ENCODE measurements around the gene CERS5.

CERS5 gene

GRCh38 chr12:50087995-50088394, 79.2 kb downstream of the CERS5 start:
- TF ChIP-seq CTCF (IDR thresholded peaks at IDR 0.05; ENCODE audit: insufficient read depth, low read length, poor library complexity, severe bottlenecking) (no peak), EZH2phosphoT487 (conservative IDR thresholded peaks at IDR 0.05; ENCODE audit: low read length) (no peak)

GRCh38 chr12:50087151-50087550, 80.0 kb downstream of the CERS5 start:
- TF ChIP-seq CTCF (IDR thresholded peaks at IDR 0.05; ENCODE audit: insufficient read depth, low read length, poor library complexity, severe bottlenecking), result no peak
- TF ChIP-seq EZH2phosphoT487 (conservative IDR thresholded peaks at IDR 0.05; ENCODE audit: low read length), result no peak
- H4K20me1 ChIP-seq (ENCODE audit: low read depth, low read length), result no peaks in the 10 kb centered on the region
- no peak overlapping the region for H3K27ac ChIP-seq (ENCODE audit: low read depth, low read length)
- H3K36me3 ChIP-seq (ENCODE audit: low read length), result peaks cover 17% of the 10 kb centered on the region
- no peaks in the 10 kb centered on the region for H3K9me3 ChIP-seq (ENCODE audit: insufficient read depth, low read length)
- no peak overlapping the region for H2AFZ ChIP-seq (ENCODE audit: low read depth, low read length, severe bottlenecking)
- peaks cover 27% of the 10 kb centered on the region for H3F3A ChIP-seq (ENCODE audit: insufficient read depth)
- H3K79me2 ChIP-seq (ENCODE audit: insufficient read depth, low read length), result no peaks in the 10 kb centered on the region; the same call in 1 of the 2 replicates
- H3K4me3 ChIP-seq (ENCODE audit: insufficient read depth, low read length, poor library complexity, severe bottlenecking), result no peak overlapping the region
- no peak overlapping the region for H3K9ac ChIP-seq (ENCODE audit: low read length)
- H3K27me3 ChIP-seq (ENCODE audit: low read length), result no peaks in the 10 kb centered on the region
- no peaks in the 10 kb centered on the region for H3K9me2 ChIP-seq (replicated peaks; ENCODE audit: insufficient read depth, low read length)
- H3K4me2 ChIP-seq (ENCODE audit: low read depth, low read length, poor library complexity, severe bottlenecking), result no peak overlapping the region

More at GRCh38 chr12:50087995-50088394, 79.2 kb downstream of the CERS5 start:
- Histone ChIP-seq H4K20me1 (ENCODE audit: low read depth, low read length) (no peaks in the 10 kb centered on the region), H3K4me3 (ENCODE audit: insufficient read depth, low read length, poor library complexity, severe bottlenecking) (no peak overlapping the region), H3F3A (ENCODE audit: insufficient read depth) (peaks cover 27% of the 10 kb centered on the region), H2AFZ (ENCODE audit: low read depth, low read length, severe bottlenecking) (no peak overlapping the region), H3K36me3 (ENCODE audit: low read length) (peaks cover 17% of the 10 kb centered on the region), H3K27ac (ENCODE audit: low read depth, low read length) (no peak overlapping the region), H3K9ac (ENCODE audit: low read length) (no peak overlapping the region), H3K79me2 (ENCODE audit: insufficient read depth, low read length) (no peaks in the 10 kb centered on the region; the same call in 1 of the 2 replicates), H3K4me2 (ENCODE audit: low read depth, low read length, poor library complexity, severe bottlenecking) (no peak overlapping the region), H3K27me3 (ENCODE audit: low read length) (no peaks in the 10 kb centered on the region), H3K9me3 (ENCODE audit: insufficient read depth, low read length) (no peaks in the 10 kb centered on the region), H3K9me2 (replicated peaks; ENCODE audit: insufficient read depth, low read length) (no peaks in the 10 kb centered on the region)

- peaks cover 17% of the 10 kb centered on the region for H3K36me3 ChIP-seq (ENCODE audit: low read length)
- TF ChIP-seq CTCF (IDR thresholded peaks at IDR 0.05; ENCODE audit: insufficient read depth, low read length, poor library complexity, severe bottlenecking), result no peak
- no peaks in the 10 kb centered on the region for H3K9me3 ChIP-seq (ENCODE audit: insufficient read depth, low read length)
- no peaks in the 10 kb centered on the region for H3K27me3 ChIP-seq (ENCODE audit: low read length)
- no peaks in the 10 kb centered on the region; the same call in 1 of the 2 replicates for H3K79me2 ChIP-seq (ENCODE audit: insufficient read depth, low read length)
- no peak overlapping the region for H2AFZ ChIP-seq (ENCODE audit: low read depth, low read length, severe bottlenecking)
- H4K20me1 ChIP-seq (ENCODE audit: low read depth, low read length), result no peaks in the 10 kb centered on the region
- no peaks in the 10 kb centered on the region for H3K9me2 ChIP-seq (replicated peaks; ENCODE audit: insufficient read depth, low read length)
- H3F3A ChIP-seq (ENCODE audit: insufficient read depth), result peaks cover 27% of the 10 kb centered on the region
- H3K4me2 ChIP-seq (ENCODE audit: low read depth, low read length, poor library complexity, severe bottlenecking), result peak overlapping the region; percentile 73
- H3K4me3 ChIP-seq (ENCODE audit: insufficient read depth, low read length, poor library complexity, severe bottlenecking), result peak overlapping the region; percentile 81
- H3K27ac ChIP-seq (ENCODE audit: low read depth, low read length), result peak overlapping the region; percentile 77
- peak overlapping the region; percentile 73 for H3K9ac ChIP-seq (ENCODE audit: low read length)
Observed at GRCh38 chr12:50086148-50086547, 81.0 kb downstream of the CERS5 start.

Measured in SU-DHL-6 (cell line).